ENCODE measurements around the gene INTS1.

Gene INTS1

DNA sequence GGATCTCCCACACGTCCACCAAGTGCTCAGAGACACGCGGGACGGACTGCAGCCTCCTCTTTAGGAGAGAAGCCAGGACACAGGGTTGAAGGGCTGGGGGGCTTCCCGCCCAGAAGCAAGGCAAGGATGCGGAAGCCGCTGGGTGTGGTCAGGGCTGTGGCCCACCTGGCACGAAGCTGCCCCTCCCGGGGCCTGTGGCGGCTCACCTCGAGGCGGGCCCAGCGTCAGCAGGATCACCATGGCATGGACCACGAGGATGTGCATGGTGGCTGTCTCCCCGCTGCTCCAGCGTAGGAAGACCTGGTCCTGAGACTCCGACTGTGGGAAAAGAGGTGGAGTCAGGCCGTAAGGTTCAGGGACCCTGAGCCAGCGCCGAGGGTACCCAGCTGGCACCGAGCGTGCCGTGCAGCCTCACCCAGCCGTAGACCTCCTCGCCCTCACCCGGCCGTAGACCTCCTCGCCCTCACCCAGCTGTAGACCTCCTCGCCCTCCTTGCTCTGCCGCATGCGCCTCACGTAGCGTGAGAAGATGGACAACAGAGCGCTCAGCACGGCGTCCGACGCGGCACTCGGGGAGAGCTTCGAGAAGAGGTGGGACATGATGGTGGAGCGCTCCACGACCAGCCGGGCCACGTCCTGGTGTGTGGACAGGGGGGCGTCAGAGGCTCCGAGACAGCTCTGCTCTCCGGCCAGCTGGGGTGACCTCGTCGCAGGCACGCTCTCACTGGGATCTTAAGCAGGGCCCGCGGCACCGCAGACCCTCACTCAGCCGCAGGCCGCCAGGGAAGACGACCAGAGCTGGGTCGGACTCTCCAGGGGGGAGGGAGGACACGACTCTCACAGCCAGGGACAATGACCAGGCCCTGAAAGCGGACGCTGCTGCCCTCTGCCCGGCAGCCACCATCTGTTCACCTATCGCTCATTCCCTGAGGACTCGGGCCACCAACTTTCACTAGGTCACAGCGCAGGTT is 20.4 kb downstream of the INTS1 start:
- TF ChIP-seq TEAD4 (IDR thresholded peaks at IDR 0.05) (no peak), NFIC (IDR thresholded peaks at IDR 0.05) (no peak), CREB1 (IDR thresholded peaks at IDR 0.05; ENCODE audit: low read depth) (no peak)
- TF ChIP-seq, protein P1, sequence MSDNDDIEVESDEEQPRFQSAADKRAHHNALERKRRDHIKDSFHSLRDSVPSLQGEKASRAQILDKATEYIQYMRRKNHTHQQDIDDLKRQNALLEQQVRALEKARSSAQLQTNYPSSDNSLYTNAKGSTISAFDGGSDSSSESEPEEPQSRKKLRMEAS (IDR thresholded peaks at IDR 0.05) = no peak

DNA sequence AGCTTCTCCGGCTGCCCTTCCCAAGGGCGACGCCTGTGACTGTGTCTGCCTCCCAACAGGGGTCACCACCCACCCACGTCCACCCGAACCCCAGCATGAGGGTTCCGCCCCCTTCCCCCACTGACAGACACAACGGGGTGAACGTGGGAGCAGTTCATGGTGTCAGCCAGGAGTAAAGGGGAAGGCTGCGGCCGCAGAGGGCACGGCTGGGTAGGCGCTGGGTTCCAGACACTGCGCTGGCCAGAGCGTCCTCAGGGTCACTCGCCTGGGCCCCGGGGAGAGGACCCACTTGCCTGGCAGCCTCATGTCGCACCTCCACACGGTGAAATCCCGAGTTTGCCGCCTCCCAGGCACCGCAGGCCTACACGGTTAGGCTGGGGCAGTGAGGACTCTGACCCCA is 21.1 kb downstream of the INTS1 start:
- no peak for TF ChIP-seq ZBTB7A (IDR thresholded peaks at IDR 0.05; ENCODE audit: low read depth)
- no peak for TF ChIP-seq TCF12 (IDR thresholded peaks at IDR 0.05; ENCODE audit: low read depth)
- no peak for TF ChIP-seq EGR1 (IDR thresholded peaks at IDR 0.05)

DNA sequence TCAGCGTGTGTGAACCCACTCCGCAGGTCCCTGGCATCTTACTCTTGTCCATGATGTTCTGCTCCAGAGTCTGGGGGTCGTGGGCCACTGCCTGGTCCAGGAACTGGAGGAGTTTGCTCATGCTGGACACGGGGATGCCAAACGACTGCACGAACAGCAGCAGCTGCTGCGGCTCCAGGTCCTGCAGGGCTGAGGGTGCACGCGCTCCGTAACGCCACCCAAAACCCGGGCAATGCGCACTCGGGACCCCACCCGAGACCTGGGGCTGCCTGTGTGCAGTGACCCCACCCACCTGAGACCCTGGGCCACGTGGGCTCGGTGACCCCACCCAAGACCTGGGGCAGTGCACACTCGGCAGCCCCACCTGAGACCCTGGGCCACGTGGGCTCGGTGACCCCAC is 22.9 kb downstream of the INTS1 start:
- no peak for TF ChIP-seq FOXM1 (IDR thresholded peaks at IDR 0.05; ENCODE audit: borderline replicate concordance, low read depth)
- TF ChIP-seq TAF1 (IDR thresholded peaks at IDR 0.05; ENCODE audit: low read depth) = no peak
- TF ChIP-seq, protein P2, sequence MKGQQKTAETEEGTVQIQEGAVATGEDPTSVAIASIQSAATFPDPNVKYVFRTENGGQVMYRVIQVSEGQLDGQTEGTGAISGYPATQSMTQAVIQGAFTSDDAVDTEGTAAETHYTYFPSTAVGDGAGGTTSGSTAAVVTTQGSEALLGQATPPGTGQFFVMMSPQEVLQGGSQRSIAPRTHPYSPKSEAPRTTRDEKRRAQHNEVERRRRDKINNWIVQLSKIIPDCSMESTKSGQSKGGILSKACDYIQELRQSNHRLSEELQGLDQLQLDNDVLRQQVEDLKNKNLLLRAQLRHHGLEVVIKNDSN (IDR thresholded peaks at IDR 0.05) = no peak
- no peak for TF ChIP-seq TEAD4 (IDR thresholded peaks at IDR 0.05)
- TF ChIP-seq CREB1 (IDR thresholded peaks at IDR 0.05; ENCODE audit: low read depth) = no peak
- no peak for TF ChIP-seq EGR1 (IDR thresholded peaks at IDR 0.05)
- TF ChIP-seq NFIC (IDR thresholded peaks at IDR 0.05) = no peak
- TF ChIP-seq, protein P3, sequence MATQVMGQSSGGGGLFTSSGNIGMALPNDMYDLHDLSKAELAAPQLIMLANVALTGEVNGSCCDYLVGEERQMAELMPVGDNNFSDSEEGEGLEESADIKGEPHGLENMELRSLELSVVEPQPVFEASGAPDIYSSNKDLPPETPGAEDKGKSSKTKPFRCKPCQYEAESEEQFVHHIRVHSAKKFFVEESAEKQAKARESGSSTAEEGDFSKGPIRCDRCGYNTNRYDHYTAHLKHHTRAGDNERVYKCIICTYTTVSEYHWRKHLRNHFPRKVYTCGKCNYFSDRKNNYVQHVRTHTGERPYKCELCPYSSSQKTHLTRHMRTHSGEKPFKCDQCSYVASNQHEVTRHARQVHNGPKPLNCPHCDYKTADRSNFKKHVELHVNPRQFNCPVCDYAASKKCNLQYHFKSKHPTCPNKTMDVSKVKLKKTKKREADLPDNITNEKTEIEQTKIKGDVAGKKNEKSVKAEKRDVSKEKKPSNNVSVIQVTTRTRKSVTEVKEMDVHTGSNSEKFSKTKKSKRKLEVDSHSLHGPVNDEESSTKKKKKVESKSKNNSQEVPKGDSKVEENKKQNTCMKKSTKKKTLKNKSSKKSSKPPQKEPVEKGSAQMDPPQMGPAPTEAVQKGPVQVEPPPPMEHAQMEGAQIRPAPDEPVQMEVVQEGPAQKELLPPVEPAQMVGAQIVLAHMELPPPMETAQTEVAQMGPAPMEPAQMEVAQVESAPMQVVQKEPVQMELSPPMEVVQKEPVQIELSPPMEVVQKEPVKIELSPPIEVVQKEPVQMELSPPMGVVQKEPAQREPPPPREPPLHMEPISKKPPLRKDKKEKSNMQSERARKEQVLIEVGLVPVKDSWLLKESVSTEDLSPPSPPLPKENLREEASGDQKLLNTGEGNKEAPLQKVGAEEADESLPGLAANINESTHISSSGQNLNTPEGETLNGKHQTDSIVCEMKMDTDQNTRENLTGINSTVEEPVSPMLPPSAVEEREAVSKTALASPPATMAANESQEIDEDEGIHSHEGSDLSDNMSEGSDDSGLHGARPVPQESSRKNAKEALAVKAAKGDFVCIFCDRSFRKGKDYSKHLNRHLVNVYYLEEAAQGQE (IDR thresholded peaks at IDR 0.05; ENCODE audit: low read depth) = no peak

DNA sequence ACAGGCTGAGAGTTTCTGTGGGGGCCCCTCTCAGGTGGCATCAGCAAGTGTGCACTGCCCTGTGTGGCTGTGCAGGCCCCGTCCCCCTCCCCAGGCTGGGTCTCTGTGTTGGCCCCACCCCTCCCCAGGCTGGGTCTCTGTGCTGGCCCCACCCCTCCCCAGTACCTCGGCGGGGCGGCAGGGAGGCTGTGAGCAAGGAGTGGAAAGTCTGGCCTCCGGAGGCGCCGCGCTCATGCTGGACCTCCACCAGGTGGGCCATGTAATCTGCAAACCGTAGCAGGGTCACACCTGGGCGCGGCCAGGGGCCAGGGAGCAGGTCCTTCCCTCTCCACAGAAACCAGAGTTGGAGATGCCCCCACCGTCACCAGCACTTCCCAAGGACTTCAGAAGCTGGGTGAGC is 23.5 kb downstream of the INTS1 start:
- no peak for TF ChIP-seq NFIC (IDR thresholded peaks at IDR 0.05)
- no peak for TF ChIP-seq FOXM1 (IDR thresholded peaks at IDR 0.05; ENCODE audit: borderline replicate concordance, low read depth)
- no peak for TF ChIP-seq CREB1 (IDR thresholded peaks at IDR 0.05; ENCODE audit: low read depth)
- TF ChIP-seq, protein P2 (IDR thresholded peaks at IDR 0.05) = no peak
- no peak for TF ChIP-seq TCF12 (IDR thresholded peaks at IDR 0.05; ENCODE audit: low read depth)
- no peak for TF ChIP-seq YY1 (IDR thresholded peaks at IDR 0.05; ENCODE audit: low read depth)

DNA sequence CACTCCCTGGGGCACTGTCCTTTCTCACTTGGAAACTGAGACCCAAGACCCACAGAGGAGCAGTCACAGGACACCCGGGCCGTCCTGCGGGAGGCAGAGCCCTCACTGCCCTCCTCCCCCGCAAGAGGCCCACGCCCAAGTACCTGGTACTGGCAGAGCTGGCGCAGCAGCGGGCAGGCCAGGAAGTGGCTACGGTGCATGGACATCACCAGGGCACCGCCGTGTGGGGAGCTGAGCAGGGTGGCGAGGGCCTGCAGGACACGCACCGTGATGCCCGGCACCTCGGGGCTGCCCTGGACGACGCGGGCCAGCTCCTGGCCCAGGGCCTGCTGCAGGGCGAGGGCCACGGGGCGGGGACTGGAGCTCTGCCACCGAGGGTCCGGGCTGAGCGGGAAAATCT is 24.9 kb downstream of the INTS1 start:
- TF ChIP-seq TEAD4 (IDR thresholded peaks at IDR 0.05) (no peak), CEBPB (IDR thresholded peaks at IDR 0.05) (no peak), EP300 (IDR thresholded peaks at IDR 0.05; ENCODE audit: borderline replicate concordance) (no peak), TCF12 (IDR thresholded peaks at IDR 0.05; ENCODE audit: low read depth) (no peak), NFIC (IDR thresholded peaks at IDR 0.05) (no peak), FOXM1 (IDR thresholded peaks at IDR 0.05; ENCODE audit: borderline replicate concordance, low read depth) (no peak)

DNA sequence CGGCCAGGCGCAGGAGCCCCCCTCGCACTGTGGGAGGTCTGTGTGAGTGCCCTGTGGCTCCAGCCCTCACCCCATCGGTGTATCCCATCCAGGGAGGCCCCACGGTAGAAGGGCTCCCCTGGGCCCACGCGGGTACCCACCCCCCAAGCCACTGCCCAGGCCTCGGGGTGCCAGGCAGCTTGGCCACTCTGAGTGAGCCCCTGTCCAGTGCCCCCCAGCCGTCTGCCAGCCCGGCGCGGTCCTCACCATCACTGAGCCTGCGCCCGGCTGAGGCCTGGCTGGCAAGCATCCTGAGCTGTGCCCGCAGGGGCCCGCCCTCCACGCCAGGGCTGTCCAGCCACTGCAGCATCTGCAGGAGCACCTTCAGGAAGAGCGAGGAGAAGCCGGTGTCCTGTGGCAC is 25.7 kb downstream of the INTS1 start:
- TF ChIP-seq NFIC (IDR thresholded peaks at IDR 0.05) (no peak), EP300 (IDR thresholded peaks at IDR 0.05; ENCODE audit: borderline replicate concordance) (no peak), EGR1 (IDR thresholded peaks at IDR 0.05) (no peak), YY1 (IDR thresholded peaks at IDR 0.05; ENCODE audit: low read depth) (no peak), CEBPB (IDR thresholded peaks at IDR 0.05) (no peak), FOXM1 (IDR thresholded peaks at IDR 0.05; ENCODE audit: borderline replicate concordance, low read depth) (no peak), TEAD4 (IDR thresholded peaks at IDR 0.05) (no peak), TCF12 (IDR thresholded peaks at IDR 0.05; ENCODE audit: low read depth) (no peak), TAF1 (IDR thresholded peaks at IDR 0.05; ENCODE audit: low read depth) (no peak), RAD21 (IDR thresholded peaks at IDR 0.05; ENCODE audit: low read depth) (no peak), CREB1 (IDR thresholded peaks at IDR 0.05; ENCODE audit: low read depth) (no peak)
- TF ChIP-seq, protein P3 (IDR thresholded peaks at IDR 0.05; ENCODE audit: low read depth) = no peak

DNA sequence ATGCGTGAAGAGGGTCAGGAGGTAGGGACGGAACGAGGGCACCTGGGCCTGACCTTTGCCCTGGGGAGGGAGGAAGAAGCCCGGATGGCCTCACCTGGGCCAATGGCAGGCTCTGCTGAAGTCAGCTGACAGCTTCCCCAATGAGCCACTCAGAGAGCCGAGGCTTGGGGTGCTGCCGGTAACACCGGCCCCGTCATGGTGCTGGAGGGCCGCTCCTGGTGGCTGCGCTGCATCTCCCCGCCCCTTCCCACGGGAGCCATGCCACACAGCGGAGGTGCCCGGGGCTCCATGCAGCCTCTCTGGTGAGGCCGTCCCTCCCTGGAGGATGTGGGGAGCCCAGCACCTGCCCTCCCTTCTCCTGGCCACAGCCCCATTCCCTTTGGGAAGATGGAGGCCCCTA is 27.3 kb downstream of the INTS1 start:
- TF ChIP-seq YY1 (IDR thresholded peaks at IDR 0.05; ENCODE audit: low read depth) = no peak
- TF ChIP-seq EGR1 (IDR thresholded peaks at IDR 0.05) = no peak
- no peak for TF ChIP-seq EP300 (IDR thresholded peaks at IDR 0.05; ENCODE audit: borderline replicate concordance)
- no peak for TF ChIP-seq ZBTB7A (IDR thresholded peaks at IDR 0.05; ENCODE audit: low read depth)
- TF ChIP-seq CREB1 (IDR thresholded peaks at IDR 0.05; ENCODE audit: low read depth) = no peak
- no peak for TF ChIP-seq TEAD4 (IDR thresholded peaks at IDR 0.05)
